ENCODE data around the gene NTS. TPM values are rescaled to one million over a fixed set of nuclear protein-coding genes. Genes with fewer than 3 reads are reported as not detected.

Gene NTS, protein sequence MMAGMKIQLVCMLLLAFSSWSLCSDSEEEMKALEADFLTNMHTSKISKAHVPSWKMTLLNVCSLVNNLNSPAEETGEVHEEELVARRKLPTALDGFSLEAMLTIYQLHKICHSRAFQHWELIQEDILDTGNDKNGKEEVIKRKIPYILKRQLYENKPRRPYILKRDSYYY
- total RNA-seq: not detected

DNA sequence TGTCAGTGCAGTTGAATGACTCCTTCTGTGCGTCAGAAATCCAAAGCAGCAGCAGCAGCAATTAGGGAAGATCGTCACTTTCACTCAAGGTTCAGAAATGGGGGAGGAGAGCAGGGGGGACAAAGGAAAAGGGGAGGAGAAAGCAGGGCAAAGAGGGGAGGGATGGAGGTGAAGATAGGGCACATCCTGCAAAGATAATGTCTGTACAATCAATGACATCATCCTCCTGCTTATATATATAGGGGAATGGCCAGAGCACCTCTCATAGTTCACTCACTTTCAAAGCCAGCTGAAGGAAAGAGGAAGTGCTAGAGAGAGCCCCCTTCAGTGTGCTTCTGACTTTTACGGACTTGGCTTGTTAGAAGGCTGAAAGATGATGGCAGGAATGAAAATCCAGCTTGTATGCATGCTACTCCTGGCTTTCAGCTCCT is at the start of gene NTS:
Gene NTS, plus strand, starts transcription at position 265 of the 431 bp plus-strand sequence. Its CDS starts 109 bp downstream, at position 374.
- no peaks in the 10 kb centered on the region for H3K9me3 ChIP-seq
- WGBS: 25% methylated on average over 3 of the region's 3 CpGs
- H3K4me1 ChIP-seq: no peaks in the 10 kb centered on the region
- TF ChIP-seq, protein P1, sequence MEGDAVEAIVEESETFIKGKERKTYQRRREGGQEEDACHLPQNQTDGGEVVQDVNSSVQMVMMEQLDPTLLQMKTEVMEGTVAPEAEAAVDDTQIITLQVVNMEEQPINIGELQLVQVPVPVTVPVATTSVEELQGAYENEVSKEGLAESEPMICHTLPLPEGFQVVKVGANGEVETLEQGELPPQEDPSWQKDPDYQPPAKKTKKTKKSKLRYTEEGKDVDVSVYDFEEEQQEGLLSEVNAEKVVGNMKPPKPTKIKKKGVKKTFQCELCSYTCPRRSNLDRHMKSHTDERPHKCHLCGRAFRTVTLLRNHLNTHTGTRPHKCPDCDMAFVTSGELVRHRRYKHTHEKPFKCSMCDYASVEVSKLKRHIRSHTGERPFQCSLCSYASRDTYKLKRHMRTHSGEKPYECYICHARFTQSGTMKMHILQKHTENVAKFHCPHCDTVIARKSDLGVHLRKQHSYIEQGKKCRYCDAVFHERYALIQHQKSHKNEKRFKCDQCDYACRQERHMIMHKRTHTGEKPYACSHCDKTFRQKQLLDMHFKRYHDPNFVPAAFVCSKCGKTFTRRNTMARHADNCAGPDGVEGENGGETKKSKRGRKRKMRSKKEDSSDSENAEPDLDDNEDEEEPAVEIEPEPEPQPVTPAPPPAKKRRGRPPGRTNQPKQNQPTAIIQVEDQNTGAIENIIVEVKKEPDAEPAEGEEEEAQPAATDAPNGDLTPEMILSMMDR (IDR thresholded peaks at IDR 0.05): no peak
- TF ChIP-seq POLR2AphosphoS5 (IDR thresholded peaks at IDR 0.05): no peak
- TF ChIP-seq EP300 (IDR thresholded peaks at IDR 0.05): no peak
- TF ChIP-seq POLR2A (IDR thresholded peaks at IDR 0.05): no peak
- H3K27me3 ChIP-seq: no peaks in the 10 kb centered on the region
- no peak for DNase-seq (ENCODE audit: low spot score in 2 of 2)
- no peaks in the 10 kb centered on the region for H3K36me3 ChIP-seq
- no peak within 1 kb of the TSS for H3K27ac ChIP-seq
- no peak within 1 kb of the TSS for H3K4me3 ChIP-seq

DNA sequence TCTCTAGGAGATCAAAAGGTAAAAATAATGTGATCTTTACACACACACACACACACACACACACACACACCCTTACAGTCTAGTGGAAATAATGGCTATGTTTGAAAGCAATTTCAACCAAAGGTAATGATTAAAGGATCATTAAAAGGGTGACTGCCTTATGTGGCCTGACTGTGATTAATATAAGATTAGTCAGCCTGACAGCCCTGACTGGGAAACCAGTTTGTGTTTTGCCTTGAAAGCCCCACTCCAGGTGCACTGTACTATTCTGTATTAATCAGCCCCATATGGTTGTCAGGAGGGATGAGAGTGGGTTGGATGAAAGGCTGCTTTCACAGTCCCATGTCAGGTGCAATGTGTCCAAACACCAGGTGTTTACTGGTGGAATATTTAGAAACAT is 48.3 kb upstream of the NTS start:
- H3K4me3 ChIP-seq: no peak overlapping the region
- no peaks in the 10 kb centered on the region for H3K27me3 ChIP-seq
- H3K27ac ChIP-seq: no peak overlapping the region
- H3K36me3 ChIP-seq: no peaks in the 10 kb centered on the region
- peaks cover 6% of the 10 kb centered on the region for H3K4me1 ChIP-seq
- no peak for DNase-seq (ENCODE audit: low spot score in 2 of 2)
- H3K9me3 ChIP-seq: no peaks in the 10 kb centered on the region
- TF ChIP-seq POLR2AphosphoS5 (IDR thresholded peaks at IDR 0.05) (no peak), EP300 (IDR thresholded peaks at IDR 0.05) (no peak), POLR2A (IDR thresholded peaks at IDR 0.05) (no peak)
- TF ChIP-seq, protein P1 (IDR thresholded peaks at IDR 0.05): no peak

DNA sequence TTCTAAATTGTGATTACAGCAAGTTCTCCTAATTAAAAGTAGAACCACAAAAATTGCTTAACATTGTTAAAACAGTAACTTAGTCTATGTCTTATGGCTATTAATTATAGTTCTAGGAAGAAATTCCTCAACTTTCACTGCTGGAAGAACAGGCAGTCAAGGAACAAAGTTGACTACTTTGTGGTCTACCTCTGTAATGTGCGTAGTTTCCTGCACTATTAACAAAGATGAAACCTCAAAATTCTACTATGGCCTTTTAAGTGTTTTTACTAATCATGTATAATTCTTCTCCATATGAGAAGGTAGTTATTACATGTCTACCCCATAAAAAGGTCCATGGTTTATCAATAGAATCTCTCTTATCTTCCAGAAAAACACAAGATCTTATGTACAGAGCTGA is 45.5 kb upstream of the NTS start:
- no peaks in the 10 kb centered on the region for H3K9me3 ChIP-seq
- DNase-seq (ENCODE audit: low spot score in 2 of 2): no peak
- peaks cover 19% of the 10 kb centered on the region for H3K4me1 ChIP-seq
- H3K36me3 ChIP-seq: no peaks in the 10 kb centered on the region
- WGBS: 87% methylated on average over 1 of the region's 1 CpG
- no peak overlapping the region for H3K4me3 ChIP-seq
- H3K27me3 ChIP-seq: no peaks in the 10 kb centered on the region
- H3K27ac ChIP-seq: no peak overlapping the region
- no peak for TF ChIP-seq POLR2A (IDR thresholded peaks at IDR 0.05)
- no peak for TF ChIP-seq EP300 (IDR thresholded peaks at IDR 0.05)
- TF ChIP-seq POLR2AphosphoS5 (IDR thresholded peaks at IDR 0.05): no peak
- TF ChIP-seq, protein P1 (IDR thresholded peaks at IDR 0.05): no peak

DNA sequence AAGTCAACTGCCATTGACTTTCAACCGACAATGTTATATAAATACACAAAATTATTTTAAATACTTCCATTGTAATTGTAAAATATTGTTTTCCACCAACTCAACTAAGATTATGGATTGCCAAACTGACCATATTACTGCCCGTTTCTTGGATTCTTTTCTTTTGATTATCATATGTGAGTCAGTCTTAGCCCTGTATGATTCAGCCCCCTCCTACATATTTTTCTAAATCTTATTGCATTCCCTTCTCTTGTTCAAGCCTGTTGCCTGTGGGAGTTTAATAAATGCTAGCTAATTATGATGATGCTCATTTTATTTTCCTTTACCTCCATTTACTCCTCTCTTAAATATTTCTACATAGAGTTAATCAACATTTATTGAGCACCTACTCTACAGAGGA is 44.7 kb upstream of the NTS start:
- no peaks in the 10 kb centered on the region for H3K27me3 ChIP-seq
- TF ChIP-seq EP300 (IDR thresholded peaks at IDR 0.05) (no peak), POLR2AphosphoS5 (IDR thresholded peaks at IDR 0.05) (no peak), POLR2A (IDR thresholded peaks at IDR 0.05) (no peak)
- TF ChIP-seq, protein P1 (IDR thresholded peaks at IDR 0.05): no peak
- 81% methylated on average over 2 of the region's 2 CpGs for WGBS
- no peak overlapping the region for H3K4me3 ChIP-seq
- no peak for DNase-seq (ENCODE audit: low spot score in 2 of 2)
- no peak overlapping the region for H3K27ac ChIP-seq
- H3K4me1 ChIP-seq: peaks cover 21% of the 10 kb centered on the region
- H3K9me3 ChIP-seq: no peaks in the 10 kb centered on the region
- no peaks in the 10 kb centered on the region for H3K36me3 ChIP-seq

DNA sequence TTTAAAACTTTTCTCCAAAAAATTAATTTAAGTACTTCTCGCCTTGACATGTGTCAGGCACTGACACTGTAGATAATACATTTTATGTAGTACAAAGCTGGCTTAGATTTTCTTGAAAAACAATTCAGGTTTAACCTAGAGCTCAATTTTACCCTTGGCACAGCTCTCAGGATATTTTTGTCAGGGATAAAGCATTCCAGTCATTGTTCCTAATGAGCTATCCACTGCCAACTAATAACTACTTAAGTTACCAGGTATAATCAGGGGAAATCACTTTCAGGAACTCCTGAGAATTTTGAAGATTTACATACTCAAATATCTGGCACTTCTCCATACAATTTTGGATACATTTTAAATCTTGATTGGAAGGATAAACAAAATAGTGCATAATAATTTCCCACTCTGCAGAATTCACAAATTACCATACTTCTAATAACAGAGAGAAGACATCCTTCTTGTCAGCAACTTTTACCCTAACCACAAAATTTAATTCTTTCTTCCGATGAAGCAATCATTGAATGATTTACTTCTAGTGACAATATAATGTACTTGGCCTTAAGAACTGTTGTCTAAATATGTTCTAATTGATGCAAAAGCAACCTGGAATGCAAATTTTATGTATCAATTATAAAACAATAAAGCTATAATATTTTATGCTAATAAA is 42.6 kb upstream of the NTS start:
- whole genome bisulfite sequencing: 23% methylated on average over 2 of the region's 2 CpGs
- Histone ChIP-seq H3K27me3 (no peaks in the 10 kb centered on the region), H3K9me3 (no peaks in the 10 kb centered on the region), H3K4me3 (no peak overlapping the region), H3K4me1 (peaks cover 24% of the 10 kb centered on the region), H3K27ac (no peak overlapping the region), H3K36me3 (no peaks in the 10 kb centered on the region)
- no peak for DNase-seq (ENCODE audit: low spot score in 2 of 2)
- TF ChIP-seq EP300 (IDR thresholded peaks at IDR 0.05) (no peak), POLR2A (IDR thresholded peaks at IDR 0.05) (no peak), POLR2AphosphoS5 (IDR thresholded peaks at IDR 0.05) (no peak)
- TF ChIP-seq, protein P1 (IDR thresholded peaks at IDR 0.05): no peak
